IPS-18c (cell line): Measurements from ENCODE around the gene SUPT20H.

Source experiments
- H3K4me3 ChIP-seq: 2 replicates; pipeline ENCODE4 v1.7.0; 2013; ENCODE audit warnings: low read depth, mild to moderate bottlenecking, low read length, moderate library complexity; ENCODE audit not compliant: insufficient read depth
- H3K9me3 ChIP-seq: one replicate; pipeline ENCODE4 v1.6.1; 2013; ENCODE audit warnings: mild to moderate bottlenecking, low read length, moderate library complexity; ENCODE audit not compliant: control insufficient read depth, insufficient read depth

The SUPT20H gene

GRCh38 chr13:36975172-36975571 lies 84.3 kb downstream of the SUPT20H start:
- Histone ChIP-seq H3K9me3 (no peaks in the 10 kb centered on the region), H3K4me3 (no peak overlapping the region)

GRCh38 chr13:36973621-36974295 lies 85.7 kb downstream of the SUPT20H start:
- no peak overlapping the region for H3K4me3 ChIP-seq
- H3K9me3 ChIP-seq: no peaks in the 10 kb centered on the region

GRCh38 chr13:36973009-36973408 lies 86.5 kb downstream of the SUPT20H start:
- Histone ChIP-seq H3K4me3 (no peak overlapping the region), H3K9me3 (no peaks in the 10 kb centered on the region)

GRCh38 chr13:36966404-36966803 lies 93.1 kb downstream of the SUPT20H start:
- H3K9me3 ChIP-seq: no peaks in the 10 kb centered on the region
- no peak overlapping the region for H3K4me3 ChIP-seq

- Histone ChIP-seq H3K4me3 (no peak overlapping the region), H3K9me3 (no peaks in the 10 kb centered on the region)
Observed at GRCh38 chr13:36965767-36966166, 93.7 kb downstream of the SUPT20H start.

GRCh38 chr13:36959456-36960116 lies 99.9 kb downstream of the SUPT20H start:
- Histone ChIP-seq H3K9me3 (no peaks in the 10 kb centered on the region), H3K4me3 (no peak overlapping the region)
